Ovary (tissue), 9 donors: ENCODE measurements around the gene CDC6. TPM values are rescaled to one million over a fixed set of nuclear protein-coding genes. Genes with fewer than 3 reads are reported as not detected.

Experiments used
- DNase-seq, 5 donors: peaks; one replicate each; pipeline ENCODE4 v3.0.0-alpha.2; 2019 to 2020
- H3K27ac ChIP-seq, 2 donors: fragments of 200-600 bp; one replicate each; pipeline versions ENCODE4 v1.5.1 to v1.8.0; 2019 to 2022
- H3K27me3 ChIP-seq: fragments of 200-600 bp; one replicate; pipeline ENCODE4 v1.8.0; 2022
- H3K36me3 ChIP-seq: fragments of 200-600 bp; sonication (generic); one replicate; pipeline ENCODE4 v1.5.1; 2019
- H3K4me1 ChIP-seq: one replicate; pipeline ENCODE4 v1.8.1; 2013; ENCODE audit warnings: mild to moderate bottlenecking, moderate library complexity; ENCODE audit not compliant: insufficient read depth
- H3K4me3 ChIP-seq: fragments of 200-600 bp; sonication (generic); one replicate; pipeline ENCODE4 v1.5.1; 2017
- H3K9me3 ChIP-seq, 2 donors: fragments of 200-600 bp in 1 of 2; sonication (generic) in 1 of 2; one replicate each; pipeline versions ENCODE4 v1.5.1 to v1.8.1; 2013 to 2019; ENCODE audit warnings: mild to moderate bottlenecking in 1 of 2, moderate library complexity in 1 of 2
- CTCF ChIP-seq, 3 donors: fragments of 450-650 bp in 2 of 3; fragments of 200-600 bp in 1 of 3; IDR thresholded peaks; one replicate each; pipeline versions ENCODE4 v1.5.1 to v1.8.0; 2016 to 2022; ENCODE audit warnings: antibody characterized with exemption in 3 of 3, mild to moderate bottlenecking in 1 of 3
- EP300 ChIP-seq: sonication (generic); formaldehyde crosslinking; IDR thresholded peaks from one replicate; pipeline ENCODE4 v1.6.1; 2017; ENCODE audit warnings: antibody characterized with exemption
- POLR2A ChIP-seq: fragments of 450-650 bp; IDR thresholded peaks from one replicate; pipeline ENCODE4 v1.6.1; 2017; ENCODE audit warnings: antibody characterized with exemption, mild to moderate bottlenecking, moderate library complexity
- WGBS, 3 donors: extraction: QIAGEN DNeasy Blood & Tissue Kit in 1 of 3; methylation state at CpG; one replicate each; pipeline versions ENCODE4 v1.1.5 to v1.1.7; 2013 to 2017; 5-methylcytosine and 5-hydroxymethylcytosine counted together
- intact Hi-C, 4 donors: fragments of 100-400 bp; cut with DNase I; formaldehyde crosslinking; loops; one replicate each; pipeline versions ENCODE4 v1.11.0 to v1.15.1; 2022 to 2023
- polyA plus RNA-seq, 2 donors: library from polyadenylated mRNA; stranded (reverse); fragments of 200-250 nt in 1 of 2; fragments of 350-450 nt in 1 of 2; fragmentation: Illumina TruSeq in 1 of 2; extraction: RNeasy Lipid Tissue Mini Kit (QIAGEN cat#74804) in 1 of 2; gene quantifications; one replicate each; pipeline ENCODE4 v1.2.3, GENCODE V29; 2013 to 2014
- total RNA-seq, 7 donors: library from RNA; depleted of rRNA in 2 of 7; stranded (reverse); fragments of >200 nt in 2 of 7; fragmentation: NEBNext Ultra II Directional in 3 of 7; extraction: Animal tissue kit (Norgen Biotek cat#: 25700) in 3 of 7; gene quantifications; one replicate each; pipeline versions ENCODE4 v1.1.0 to v1.2.4, GENCODE V29; 2016 to 2023
- donor health status: DM: no; HTN: no; CAD: no; lungs with moderate emphysema.
- donor health status: DM: no; HTN: no; CAD: no.
- donor health status: Bipolar disorder and iron deficiency.
- donor health status: DM: yes; HTN: yes; CAD: no.
- donor health status: DM: no; HTN: no; CAD: no.
- donor health status: DM: yes; HTN: yes; CAD: no.

CDC6 gene
- total and polyA plus RNA-seq, 9 donors, result 0.34 to 3.8 (median 0.80) TPM

- H3K27me3 ChIP-seq, result no peaks in the 10 kb centered on the region
- peak in 2 of 5 donors; percentile 2 to 6 for DNase-seq
- H3K9me3 ChIP-seq, result no peaks in the 10 kb centered on the region
- H3K4me1 ChIP-seq, result peaks cover 35% of the 10 kb centered on the region
- TF ChIP-seq CTCF (IDR thresholded peaks at IDR 0.05), result no peak
- TF ChIP-seq POLR2A, result no peak
- no peak for TF ChIP-seq EP300
- H3K4me3 ChIP-seq, result no peak overlapping the region
- H3K27ac ChIP-seq, result peak overlapping the region in 1 of 2 donors; percentile 58
- 50 to 62% (median 62%) methylated on average over 2 of the region's 2 CpGs for WGBS, 3 donors
- H3K36me3 ChIP-seq, result no peaks in the 10 kb centered on the region
- intact Hi-C loops, result loop anchor here in 2 of 4 donors (10.0 kb wide), 2 partner anchors 118 to 248 kb away; no protein-coding TSS in a partner anchor
Measured at GRCh38 chr17:40306395-40306794, 18.7 kb downstream of the CDC6 start.

GRCh38 chr17:40307001-40307730, 19.5 kb downstream of the CDC6 start:
- peak in 3 of 5 donors; percentile 50 to 69 (median 58) for DNase-seq
- intact Hi-C loops, result loop anchor here in 2 of 4 donors (10.0 kb wide), 2 partner anchors 118 to 248 kb away; no protein-coding TSS in a partner anchor
- Histone ChIP-seq H3K4me1 (peaks cover 36% of the 10 kb centered on the region), H3K9me3 (no peaks in the 10 kb centered on the region), H3K36me3 (no peaks in the 10 kb centered on the region), H3K27ac (peak overlapping the region in 1 of 2 donors; percentile 58), H3K27me3 (no peaks in the 10 kb centered on the region), H3K4me3 (no peak overlapping the region)
- TF ChIP-seq CTCF (IDR thresholded peaks at IDR 0.05), result no peak
- no peak for TF ChIP-seq POLR2A
- no peak for TF ChIP-seq EP300
- WGBS, 3 donors, result 27 to 36% (median 30%) methylated on average over 10 of the region's 10 CpGs

GRCh38 chr17:40307740-40308239, 20.1 kb downstream of the CDC6 start:
- Histone ChIP-seq H3K9me3 (no peaks in the 10 kb centered on the region), H3K27ac (peak overlapping the region in 1 of 2 donors; percentile 58), H3K36me3 (no peaks in the 10 kb centered on the region), H3K27me3 (no peaks in the 10 kb centered on the region), H3K4me3 (no peak overlapping the region), H3K4me1 (peaks cover 39% of the 10 kb centered on the region)
- TF ChIP-seq CTCF (IDR thresholded peaks at IDR 0.05), result no peak
- no peak for TF ChIP-seq EP300
- TF ChIP-seq POLR2A, result no peak
- DNase-seq, result peak in 2 of 5 donors; percentile 8 to 15
- 17 to 31% (median 25%) methylated on average over 3 of the region's 3 CpGs for WGBS, 3 donors
- intact Hi-C loops, result loop anchor here in 2 of 4 donors (2.0 to 10.0 kb wide), 3 partner anchors 45 to 247 kb away; no protein-coding TSS in a partner anchor

GRCh38 chr17:40309031-40309948, 21.6 kb downstream of the CDC6 start, which contains the start of gene RARA:
Gene RARA, plus strand, starts transcription at chr17:40309180. Its CDS starts 22,039 bp downstream, at chr17:40331219.
- WGBS, 3 donors, result 6 to 15% (median 7%) methylated on average over 20 of the region's 20 CpGs
- TF ChIP-seq POLR2A (no peak), CTCF (IDR thresholded peaks at IDR 0.05) (no peak), EP300 (no peak)
- peak within 1 kb of the TSS in 1 of 2 donors; percentile 58 for H3K27ac ChIP-seq
- H3K4me1 ChIP-seq, result peaks cover 33% of the 10 kb centered on the region
- DNase-seq, result peak; percentile 44 to 68 (median 61)
- H3K9me3 ChIP-seq, result no peaks in the 10 kb centered on the region
- H3K4me3 ChIP-seq, result peak within 1 kb of the TSS; percentile 52
- intact Hi-C loops, result loop anchor here in 2 of 4 donors (2.0 to 10.0 kb wide), 3 partner anchors 44 to 246 kb away; no protein-coding TSS in a partner anchor
- no peaks in the 10 kb centered on the region for H3K36me3 ChIP-seq
- H3K27me3 ChIP-seq, result no peaks in the 10 kb centered on the region
